Stimulated activated CD8-positive, alpha-beta memory T cell treated with anti-CD3 and anti-CD28 coated beads, Interleukin-7, amount 100 ng/mL, for 1 hour (primary cell): ENCODE results near the gene MYCBPAP.

Experiments
- DNase-seq, 2 donors: peaks; one replicate each; pipeline ENCODE4 v3.0.0-alpha.2; 2020; ENCODE audit warnings: low read depth in 2 of 2

MYCBPAP gene

GRCh38 chr17:50487213-50488096 lies 20.8 kb upstream of the MYCBPAP start:
- DNase-seq = no peak

- no peak for DNase-seq
These were observed 19.4 kb upstream of the MYCBPAP start for GRCh38 chr17:50488880-50489279.

- DNase-seq = no peak
These were observed 16.7 kb upstream of the MYCBPAP start for GRCh38 chr17:50491505-50491904.

- DNase-seq = no peak
These were observed 16.0 kb upstream of the MYCBPAP start for GRCh38 chr17:50492214-50492613.

GRCh38 chr17:50493744-50494143 lies 14.5 kb upstream of the MYCBPAP start:
- no peak for DNase-seq

DNA sequence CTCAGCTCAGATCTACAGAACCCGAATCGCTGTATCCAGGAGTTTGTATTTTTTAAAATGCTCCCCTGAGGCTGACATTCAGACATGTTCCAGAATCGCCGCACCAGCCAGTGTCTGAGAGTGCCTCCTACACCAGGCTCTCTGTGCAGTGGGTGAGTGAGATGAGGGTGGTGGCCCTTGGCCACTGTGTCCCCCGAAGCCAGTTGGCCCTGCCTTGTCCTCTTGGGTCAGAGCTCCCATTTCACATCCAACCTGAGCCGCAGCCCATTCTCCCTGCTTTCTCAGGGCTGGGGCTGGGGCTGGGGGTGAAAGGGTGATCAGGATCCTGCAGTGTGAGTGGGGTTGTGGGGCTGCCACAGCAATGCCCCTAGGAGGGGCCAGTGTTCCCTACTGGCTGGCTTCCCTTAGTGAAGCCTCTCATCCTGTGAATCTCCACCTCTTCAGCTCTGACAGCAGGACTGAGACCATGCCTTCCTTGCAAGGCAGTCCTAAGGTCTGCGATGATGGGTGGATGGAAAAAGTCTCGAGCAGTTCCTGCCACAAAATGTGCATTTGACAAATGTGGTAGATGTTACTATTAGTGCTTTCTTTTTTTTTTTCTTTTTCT lies 12.9 kb upstream of the MYCBPAP start:
- no peak for DNase-seq

- DNase-seq = no peak
These were observed 12.3 kb upstream of the MYCBPAP start for GRCh38 chr17:50495918-50496317.

DNA sequence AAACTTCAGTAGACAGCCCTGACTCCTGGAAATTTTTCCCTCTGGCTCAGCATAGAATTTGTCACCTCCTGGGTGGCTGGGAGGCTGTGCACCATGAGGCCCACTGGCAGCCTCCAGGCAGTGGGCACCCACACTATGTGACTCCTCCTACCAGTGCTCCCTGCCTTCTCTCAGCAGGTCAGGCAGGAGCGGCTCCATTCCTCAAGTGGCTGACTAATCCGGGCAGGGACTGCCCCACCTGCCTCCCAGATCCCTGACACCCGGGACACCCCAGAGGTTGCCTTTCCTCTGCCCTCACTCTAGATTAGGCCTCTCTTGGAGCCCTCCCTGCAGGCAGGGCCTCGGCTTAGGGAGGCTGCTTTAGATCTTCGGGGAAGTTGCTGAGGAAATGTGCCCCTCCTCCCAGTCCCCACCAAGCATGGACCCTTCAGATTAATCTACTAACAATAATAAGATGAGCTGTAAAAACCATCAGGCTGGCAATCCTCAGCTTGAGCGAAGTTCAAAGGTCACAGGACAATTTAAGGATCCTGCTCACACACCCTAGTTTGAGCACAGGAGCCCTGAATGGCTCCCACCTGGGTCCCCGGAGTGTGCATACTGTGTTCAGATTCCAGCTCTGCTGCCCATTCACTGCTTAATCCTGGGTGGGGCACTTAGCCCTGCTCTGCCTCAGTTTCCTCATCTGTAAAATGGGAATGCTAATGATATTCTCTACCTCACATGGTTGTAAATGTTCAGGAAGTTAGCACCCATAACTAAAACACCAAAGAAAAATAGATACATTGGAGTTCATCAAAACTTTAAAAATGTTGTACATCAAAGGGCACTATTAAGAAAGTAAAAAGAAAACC lies 10.0 kb upstream of the MYCBPAP start:
- no peak for DNase-seq

DNA sequence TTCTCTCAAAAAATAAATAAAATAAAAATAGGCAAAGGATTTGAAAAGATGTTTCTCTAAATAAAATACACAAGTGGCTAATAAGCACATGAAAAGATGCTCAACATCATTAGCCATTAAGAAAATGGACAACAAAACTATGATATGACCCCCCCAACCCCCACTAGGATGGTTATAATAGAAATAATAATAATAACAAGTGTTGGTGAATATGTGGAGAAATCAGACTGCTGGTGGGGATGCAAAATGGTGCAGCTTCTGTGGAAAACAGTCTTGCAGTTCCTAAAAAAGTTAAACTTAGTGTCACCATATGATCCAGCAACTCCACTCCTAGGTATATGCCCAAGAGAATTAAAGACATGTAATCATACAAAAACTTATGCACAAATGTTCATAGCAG lies 9.0 kb upstream of the MYCBPAP start:
- DNase-seq = no peak

- no peak for DNase-seq
These were observed 8.5 kb upstream of the MYCBPAP start for GRCh38 chr17:50499721-50500120.

DNA sequence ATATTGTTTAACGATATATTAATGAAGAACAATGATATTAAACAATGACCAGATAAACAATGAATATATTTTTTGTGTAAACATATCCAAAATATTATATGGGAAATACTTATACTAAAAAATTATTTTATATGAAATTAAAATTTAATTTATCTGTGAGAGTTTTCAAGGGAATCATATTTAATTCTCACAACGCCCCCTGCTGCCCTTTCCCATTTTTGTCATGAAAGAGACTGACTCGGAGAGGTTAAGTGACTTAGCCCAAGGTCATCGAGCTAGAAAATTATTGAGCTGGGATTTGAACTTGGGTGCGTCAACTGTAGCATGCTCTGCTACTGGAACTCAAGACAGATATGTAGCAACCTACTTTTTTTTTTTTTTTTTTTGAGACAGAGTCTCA lies 7.2 kb upstream of the MYCBPAP start:
- no peak for DNase-seq

DNA sequence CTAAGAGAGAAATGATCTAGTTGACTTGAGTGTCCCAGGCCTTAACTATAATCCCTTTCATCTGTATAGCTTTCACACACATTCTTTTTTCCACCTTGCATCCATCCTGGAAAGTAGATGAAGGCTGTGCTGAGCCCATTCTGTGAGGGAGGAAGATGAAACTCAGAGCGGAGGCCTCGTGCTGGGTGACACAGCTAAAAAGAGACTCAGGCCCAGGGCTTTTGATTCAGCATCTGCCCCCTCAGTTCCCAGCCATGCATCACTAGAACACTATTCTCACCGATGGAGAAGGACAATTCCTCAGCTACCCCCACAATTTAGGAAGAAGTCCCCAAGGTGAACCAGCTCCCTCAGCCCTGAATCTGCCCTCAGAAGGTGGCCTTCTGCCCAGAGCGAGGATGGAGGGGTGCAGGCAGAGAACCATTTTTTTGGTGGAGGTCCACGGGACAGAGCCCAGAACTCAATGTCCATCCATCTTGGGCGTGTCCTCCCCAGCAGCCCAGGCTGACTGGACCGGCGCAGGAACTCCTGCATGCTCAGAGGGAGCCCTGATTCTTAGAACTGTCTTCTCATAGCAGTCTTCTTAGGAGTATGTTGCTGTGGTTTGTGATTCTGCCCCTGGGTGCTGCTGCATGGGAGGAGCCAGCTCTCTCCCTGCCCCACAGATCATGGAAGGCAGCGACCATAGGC lies 5.8 kb upstream of the MYCBPAP start:
- DNase-seq = no peak

DNA sequence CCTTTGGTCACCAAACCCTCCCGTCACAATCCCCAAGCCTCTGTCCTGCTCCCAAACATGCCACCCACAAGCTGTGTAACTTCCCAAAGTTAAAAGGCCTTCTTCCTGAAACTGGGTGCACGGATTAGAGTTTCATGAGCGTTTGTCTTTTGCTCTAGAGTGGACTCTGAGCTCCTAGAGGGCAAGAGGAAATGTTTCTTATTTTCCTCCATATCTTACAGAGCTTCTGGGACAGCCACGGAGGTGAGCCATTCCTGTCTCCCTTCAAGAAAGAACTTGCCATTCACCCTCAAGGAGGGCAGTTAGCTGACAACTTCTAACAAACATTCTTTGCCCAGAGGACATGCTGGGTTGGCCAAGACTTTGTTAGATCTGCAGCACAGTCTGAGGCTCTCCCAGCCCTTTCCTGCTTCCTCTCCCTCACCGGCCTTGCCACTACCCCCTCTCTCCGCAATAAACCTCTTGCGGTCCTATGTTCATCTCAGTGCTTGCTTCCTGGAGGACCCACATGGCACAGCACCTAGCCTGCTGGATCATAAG lies 2.6 kb upstream of the MYCBPAP start:
- no peak for DNase-seq

DNA sequence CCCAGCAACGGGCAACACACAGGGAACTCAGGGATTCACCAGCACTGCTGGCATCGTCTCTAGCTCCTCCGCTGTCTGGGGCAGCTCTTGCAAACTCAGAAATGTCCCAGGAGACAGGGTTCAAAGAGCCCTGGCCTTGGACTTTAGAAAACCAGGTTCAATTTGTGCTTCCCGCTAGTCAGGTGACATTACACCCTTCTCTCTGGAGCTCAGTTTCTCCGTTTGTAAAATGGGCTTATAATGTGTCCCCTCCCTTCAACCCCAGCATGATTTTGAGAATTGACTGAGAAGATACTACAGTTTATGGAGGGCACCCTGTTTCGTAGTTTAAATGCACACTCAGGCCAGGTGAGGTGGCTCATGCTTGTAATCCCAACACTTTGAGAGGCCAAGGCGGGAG lies 1.9 kb upstream of the MYCBPAP start:
- no peak for DNase-seq

GRCh38 chr17:50508573-50509460 lies 578 bp downstream of the MYCBPAP start:
- no peak for DNase-seq

DNA sequence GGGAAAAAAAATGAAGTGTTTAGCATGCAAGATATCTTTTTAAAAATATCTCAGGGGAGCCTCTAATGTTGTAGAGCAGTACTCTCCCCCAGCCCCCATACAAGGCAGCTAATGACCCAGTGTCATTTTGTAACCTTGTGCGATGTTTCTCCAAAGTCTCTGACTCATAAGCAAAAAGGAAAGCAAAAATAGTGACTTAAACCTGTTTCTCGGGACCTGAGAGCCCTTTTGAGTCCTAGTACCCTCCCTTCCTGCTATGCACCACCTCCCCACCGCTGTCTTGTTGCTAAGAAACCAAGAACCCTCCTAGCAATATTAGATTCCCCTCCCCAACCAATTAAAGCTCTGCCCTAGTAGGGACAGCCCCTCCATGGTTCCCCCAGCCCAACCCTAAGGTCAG lies 2.8 kb downstream of the MYCBPAP start:
- no peak for DNase-seq

- DNase-seq = no peak
These were observed 5.3 kb downstream of the MYCBPAP start for GRCh38 chr17:50513495-50513894.

GRCh38 chr17:50514388-50514787 lies 6.1 kb downstream of the MYCBPAP start:
- DNase-seq = no peak

DNA sequence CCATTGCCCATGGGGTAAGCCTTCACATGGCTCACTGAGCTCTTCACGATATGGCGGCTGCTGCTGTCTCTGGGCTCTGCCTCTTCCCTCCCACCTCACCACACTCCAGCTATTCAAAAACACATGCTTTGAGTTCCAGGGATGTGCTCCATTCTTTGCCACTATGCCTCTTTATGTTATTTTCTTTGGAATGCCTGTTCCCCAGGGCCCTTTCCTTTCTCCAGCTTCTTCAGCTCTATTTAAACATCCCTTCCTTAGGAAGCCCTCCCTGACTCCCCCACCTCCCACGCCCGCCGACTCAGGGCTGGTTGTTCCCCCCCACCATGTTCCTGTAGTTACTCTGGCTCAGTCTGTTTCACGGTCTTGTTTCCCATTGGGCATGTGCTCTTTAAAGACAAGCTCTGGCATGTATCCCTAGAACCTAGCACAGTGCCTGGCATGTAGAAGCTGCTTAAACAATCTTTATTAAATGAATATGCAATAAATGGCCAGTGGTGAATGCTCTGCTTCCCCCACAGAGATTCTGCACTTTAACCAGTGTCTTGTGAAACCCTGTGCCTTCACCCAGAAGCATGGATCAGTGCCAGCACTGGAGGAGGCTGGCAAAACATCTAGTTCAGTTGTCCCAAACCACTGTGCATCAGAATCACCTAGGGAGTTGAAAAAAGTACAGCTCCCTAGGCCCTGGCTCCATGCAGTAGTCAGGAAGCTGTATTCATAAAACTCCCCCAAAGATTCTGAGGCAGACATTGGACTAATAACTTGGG lies 6.9 kb downstream of the MYCBPAP start:
- no peak for DNase-seq

DNA sequence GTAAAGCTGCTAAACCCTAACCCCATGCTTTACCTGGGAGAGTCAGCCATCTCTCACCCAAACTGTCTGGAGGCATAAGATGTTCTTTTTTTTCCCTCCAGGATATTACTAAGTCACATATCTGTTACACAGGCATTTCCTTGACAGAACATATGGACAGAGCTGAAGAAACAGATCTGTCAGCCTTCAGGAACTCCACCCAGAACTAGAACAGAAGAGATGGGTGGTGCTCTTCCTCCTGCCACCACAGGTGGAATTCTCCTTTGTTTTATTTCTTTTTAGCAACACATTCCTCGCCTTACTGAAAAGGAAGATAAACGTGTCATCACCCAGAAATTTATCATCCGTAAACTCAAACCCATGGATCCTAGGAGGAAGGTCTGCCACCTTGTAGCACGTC lies 8.8 kb downstream of the MYCBPAP start:
- DNase-seq = no peak
